H1 (cell line): ENCODE data around the gene BRMS1.

Source experiments
- CTCF ChIP-seq, 3 experiments: IDR thresholded peaks; 1 replicate in 2 of 3; 2 replicates in 1 of 3; pipeline versions ENCODE4 v1.5.1 to v1.6.1; 2011; ENCODE audit warnings: low read length in 3 of 3, mild to moderate bottlenecking in 3 of 3, inconsistent platforms in 2 of 3, low read depth in 1 of 3, moderate library complexity in 1 of 3; ENCODE audit not compliant: insufficient read depth in 1 of 3; ENCODE audit errors: control extremely low read depth in 1 of 3
- EZH2 ChIP-seq: fragments of 200-600 bp; sonication (generic); IDR thresholded peaks from 2 replicates; pipeline ENCODE4 v1.7.1; 2012; ENCODE audit warnings: low read depth, mild to moderate bottlenecking, moderate library complexity, low read length, inconsistent platforms; ENCODE audit not compliant: severe bottlenecking
- TCF12 ChIP-seq: IDR thresholded peaks from 2 replicates; pipeline ENCODE4 v1.6.1; 2011; ENCODE audit warnings: low read depth, mild to moderate bottlenecking, low read length
- TEAD4 ChIP-seq: IDR thresholded peaks from 2 replicates; pipeline ENCODE4 v1.6.1; 2012; ENCODE audit warnings: low read depth, low read length, inconsistent platforms, mixed read lengths

GRCh38 chr11:66391322-66391721 lies 46.4 kb upstream of the BRMS1 start:
- no peak for TF ChIP-seq TCF12
- TF ChIP-seq TEAD4, result no peak
- TF ChIP-seq EZH2, result no peak
- TF ChIP-seq CTCF (IDR thresholded peaks at IDR 0.05; ENCODE audit: control extremely low read depth in 1 of 3, insufficient read depth in 1 of 3, low read depth in 1 of 3, low read length in 3 of 3), result no peak
